CD4-positive, alpha-beta T cell treated with Interleukin-21 for 1 hour (primary cell): ENCODE data around the gene UGT1A4.

Experiments used
- DNase-seq: peaks from one replicate; pipeline ENCODE4 v3.0.0-alpha.2; 2020

Gene UGT1A4

DNA sequence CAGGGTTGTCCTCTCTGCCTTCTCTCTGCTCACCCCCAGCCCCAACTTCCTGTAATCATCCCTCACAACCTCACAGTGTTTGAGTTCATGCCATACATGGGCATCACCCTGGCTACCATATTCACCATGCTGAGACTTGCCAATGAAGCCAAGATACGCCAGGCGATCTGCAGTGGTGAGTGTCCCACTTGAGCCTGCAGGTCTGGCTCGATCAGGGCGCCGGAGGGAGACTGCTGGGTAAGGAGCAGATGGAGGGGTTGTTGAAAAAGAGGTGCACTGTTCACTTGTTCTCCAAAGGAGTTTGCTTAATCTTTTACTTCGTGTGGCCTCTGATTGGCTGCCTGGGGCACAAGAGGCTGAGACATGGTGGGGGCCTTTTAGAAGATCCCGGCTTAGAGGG is 74.2 kb downstream of the UGT1A4 start:
- DNase-seq, result no peak

DNA sequence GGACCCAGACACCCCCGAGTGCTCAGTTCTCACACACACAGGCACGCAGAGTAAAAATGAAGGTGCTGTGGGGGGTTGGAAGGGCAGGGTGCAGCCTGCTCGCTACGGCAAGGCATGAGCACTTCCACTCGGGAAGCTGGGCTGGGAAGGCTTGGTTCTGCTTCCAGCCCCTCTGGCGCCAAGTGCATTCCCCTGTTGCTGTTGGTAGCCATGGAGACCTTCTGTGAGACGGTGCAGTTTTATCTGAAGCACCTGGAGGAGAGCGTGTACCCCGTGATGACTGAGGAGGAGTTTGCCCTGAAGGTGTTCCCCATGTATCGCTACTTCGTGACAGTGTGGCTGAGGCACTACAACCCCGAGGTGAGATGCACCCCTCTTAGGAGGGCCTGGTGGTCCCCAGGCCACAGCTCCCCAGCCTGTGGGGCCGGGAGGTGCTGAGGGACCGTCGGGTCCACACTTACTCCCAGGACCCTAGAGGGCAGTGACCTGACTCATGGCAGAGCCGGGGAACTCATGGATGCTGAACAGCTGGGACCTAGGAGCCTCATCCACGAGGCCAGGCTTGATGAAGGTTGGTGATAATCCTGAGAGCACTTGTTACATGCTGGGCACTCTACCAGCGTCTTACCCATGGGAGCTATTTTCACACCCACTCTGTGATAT is 75.1 kb downstream of the UGT1A4 start:
- DNase-seq, result no peak

DNA sequence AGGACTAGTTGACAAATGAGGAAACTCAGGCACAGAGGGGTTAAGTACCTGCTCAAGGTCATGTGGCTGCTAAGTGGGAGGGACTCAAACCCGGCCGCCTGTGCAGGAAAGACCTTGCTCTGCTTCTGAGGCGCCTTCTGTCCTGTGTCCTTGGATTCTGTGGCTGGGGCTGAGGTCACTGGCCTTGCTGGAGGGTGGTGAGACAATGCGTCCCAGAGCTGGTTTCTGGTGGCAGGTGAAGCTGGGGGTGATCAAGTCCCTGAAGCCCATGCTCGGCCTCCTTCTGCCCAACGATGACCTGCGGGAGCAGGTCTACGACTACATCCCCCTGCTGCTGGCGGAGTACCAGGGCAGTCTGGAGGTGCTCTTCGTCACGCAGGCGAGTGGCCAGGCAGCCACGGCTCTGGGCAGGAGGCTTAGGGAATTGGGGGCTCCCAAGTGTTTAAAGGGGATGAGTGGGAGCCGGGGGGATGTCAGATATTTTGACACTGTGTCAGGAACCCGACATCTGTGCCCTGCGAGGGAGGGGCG is 75.7 kb downstream of the UGT1A4 start:
- DNase-seq, result no peak

DNA sequence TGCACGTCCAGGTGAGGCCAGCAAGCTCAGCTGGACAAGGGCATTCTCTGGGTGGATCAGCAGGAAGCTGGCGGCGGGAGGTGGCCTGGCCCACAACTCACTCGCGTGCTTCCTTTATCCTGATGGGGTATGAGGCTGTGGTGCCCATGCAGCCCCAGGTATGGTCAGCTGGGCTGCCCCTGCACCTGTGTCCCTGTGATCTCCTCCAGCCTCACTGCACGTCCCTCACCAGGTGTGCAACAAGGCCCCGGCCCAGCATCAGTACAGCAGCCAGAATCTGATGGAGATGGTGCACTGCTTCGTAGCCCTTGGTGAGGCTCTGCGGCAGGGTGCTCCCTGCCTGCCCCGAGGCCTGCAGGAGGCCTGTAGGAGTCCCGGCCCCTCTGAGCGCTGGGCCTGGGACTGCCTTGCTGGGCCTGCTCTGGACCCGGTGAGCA is 77.2 kb downstream of the UGT1A4 start:
- DNase-seq, result no peak

DNA sequence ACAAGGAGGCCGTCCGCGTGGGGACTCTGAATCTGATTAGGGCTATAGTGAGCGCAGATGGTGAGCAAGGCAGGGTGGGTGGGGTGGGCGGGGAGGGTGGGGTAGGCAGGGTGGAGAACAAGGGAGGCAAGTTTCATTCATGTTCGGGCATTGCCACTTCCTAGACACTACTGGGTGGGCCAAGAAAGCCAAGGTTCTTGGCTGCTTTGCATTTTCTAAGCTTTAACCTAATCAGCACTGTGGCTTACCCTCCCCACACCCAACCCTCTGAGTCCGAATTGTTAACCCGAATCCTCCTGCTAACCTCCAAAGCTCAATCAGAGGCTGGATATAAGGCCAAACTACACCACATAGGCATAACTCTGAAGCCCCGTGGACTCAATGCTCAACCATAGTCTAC is 77.7 kb downstream of the UGT1A4 start:
- no peak for DNase-seq

DNA sequence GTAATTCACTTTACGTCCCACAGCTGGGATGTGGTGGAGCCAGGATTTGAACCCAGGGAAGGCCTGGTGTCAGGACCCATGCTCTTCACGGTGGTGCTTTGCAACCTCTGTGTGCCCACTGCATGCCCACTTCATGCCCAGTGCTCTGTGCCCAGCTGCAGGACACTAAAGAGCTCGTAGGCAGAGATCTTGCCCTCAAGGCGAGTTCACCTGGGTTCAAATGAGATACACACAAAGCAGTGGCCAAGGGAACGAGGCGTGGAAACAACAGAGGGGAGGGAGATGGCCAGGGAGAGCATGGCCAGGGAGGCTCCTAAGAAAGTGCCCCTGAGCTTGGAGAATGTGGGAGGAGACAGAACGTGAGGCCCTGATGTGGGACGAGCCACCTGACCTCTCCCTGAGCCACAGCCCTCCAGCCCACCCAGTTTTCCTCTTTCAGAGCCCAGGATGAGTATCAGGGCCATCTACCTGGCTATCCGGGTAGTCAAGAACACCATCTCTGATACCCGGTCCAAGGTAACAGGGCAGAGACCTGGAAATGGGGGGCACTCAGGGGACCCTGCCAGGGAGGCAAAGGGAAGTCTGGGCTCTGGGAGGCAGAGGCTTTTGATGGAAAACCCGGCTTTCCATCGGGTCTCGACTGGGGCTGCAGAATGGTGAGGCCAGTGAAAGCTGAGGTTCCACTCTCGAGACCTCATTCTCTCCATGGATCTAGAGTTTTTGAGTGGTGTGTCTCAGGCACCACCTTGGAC is 80.0 kb downstream of the UGT1A4 start:
- DNase-seq, result no peak

DNA sequence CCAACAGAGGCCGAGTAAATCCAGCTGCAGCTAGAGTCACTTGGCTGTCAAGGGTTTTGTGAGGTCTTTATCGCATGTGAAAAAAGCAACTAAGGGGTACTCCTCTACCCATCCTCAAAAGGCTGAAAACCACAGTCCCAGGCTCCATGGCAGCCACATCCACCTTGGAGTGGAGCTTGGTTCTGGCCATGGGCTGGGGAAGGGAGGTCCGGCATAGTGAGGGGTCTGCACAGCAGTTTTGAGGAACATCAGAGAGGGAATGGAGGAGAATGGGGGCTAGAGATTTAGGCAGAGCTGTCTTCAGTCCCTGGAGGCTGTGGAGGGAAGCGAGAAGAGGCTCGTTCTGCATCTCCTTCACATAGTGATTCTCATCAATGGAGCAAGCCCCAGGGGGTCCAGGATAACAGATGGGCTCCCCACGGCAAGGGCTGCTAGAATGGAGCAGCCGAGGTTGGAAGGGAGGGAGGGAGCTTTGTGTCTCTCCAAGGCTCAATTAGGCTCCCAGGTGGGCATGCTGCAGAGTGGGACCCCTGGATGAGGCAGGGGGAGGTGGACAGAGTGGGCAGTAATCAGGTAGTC is 80.6 kb downstream of the UGT1A4 start:
- no peak for DNase-seq

DNA sequence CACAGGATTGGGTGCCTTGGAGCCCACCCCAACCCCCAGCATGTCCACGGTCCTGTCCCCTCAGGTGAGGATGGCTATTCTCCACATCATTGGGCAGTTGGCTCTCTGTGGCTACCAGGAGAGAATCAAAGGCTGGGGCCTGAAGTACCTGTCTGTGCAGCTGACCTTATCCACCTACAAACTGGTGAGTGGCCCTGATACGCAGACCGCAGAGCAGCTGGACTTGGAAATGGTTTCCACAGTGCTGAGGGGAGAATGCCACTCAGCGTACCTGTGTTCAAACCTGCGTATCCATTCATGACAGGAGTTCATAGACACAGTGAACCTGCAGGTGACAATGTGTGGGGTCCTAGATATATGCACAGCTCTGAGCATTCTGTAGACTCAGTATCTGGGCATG is 81.2 kb downstream of the UGT1A4 start:
- no peak for DNase-seq

DNA sequence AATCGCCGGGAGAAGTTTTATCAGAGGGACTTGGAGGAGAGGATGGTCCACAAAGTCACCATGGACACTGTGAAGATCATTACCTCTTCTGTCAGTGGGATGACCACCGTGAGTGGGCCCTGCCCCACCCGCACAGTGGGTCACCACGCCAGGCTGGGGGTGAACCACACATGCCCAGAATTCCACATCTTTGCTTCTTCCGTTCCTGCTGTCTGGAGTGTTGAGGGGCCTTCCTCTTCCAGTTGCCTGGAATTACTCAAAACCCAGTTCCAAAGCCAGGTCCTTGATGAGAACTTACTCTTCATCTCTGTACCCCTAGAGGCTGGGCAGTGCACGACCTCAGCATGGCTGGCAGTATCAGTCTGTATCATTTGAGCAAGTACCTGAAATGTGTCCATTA is 81.7 kb downstream of the UGT1A4 start:
- no peak for DNase-seq

DNA sequence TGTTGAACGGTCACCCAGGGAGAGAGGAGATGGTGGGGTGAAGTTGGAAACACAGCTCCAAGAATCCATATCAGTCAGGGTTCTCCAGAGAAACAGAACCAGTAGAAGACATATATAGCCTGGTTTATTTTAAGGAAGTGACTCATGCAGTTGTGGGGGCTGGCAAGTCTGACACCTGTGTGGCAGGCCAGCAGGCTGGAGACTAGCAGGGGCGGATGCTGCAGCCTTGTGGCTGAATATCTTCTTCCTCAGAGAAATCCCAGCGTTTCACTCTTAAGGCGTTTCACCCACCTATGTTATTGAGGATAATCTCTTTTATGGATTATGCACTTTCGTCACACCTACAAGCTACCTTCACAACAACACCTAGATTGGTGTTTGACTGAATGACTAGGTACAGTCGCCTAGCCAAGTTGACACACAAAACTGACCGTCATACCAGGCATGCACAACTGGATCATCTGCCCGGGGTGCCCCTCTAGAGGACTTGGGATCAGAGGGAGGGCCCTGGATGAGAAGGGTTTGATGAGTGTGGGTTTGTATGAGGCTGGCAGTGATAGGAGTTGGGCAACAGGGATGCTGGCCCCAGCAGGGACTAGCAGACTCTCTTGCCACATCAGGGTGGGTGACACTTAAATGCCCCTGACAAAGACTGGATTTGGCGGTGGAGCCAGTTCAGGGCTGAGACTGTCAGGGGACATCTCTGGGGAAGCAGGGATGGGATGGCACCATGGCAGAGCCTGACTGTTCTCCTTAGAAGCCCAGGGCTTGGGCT is 83.0 kb downstream of the UGT1A4 start:
- no peak for DNase-seq

DNA sequence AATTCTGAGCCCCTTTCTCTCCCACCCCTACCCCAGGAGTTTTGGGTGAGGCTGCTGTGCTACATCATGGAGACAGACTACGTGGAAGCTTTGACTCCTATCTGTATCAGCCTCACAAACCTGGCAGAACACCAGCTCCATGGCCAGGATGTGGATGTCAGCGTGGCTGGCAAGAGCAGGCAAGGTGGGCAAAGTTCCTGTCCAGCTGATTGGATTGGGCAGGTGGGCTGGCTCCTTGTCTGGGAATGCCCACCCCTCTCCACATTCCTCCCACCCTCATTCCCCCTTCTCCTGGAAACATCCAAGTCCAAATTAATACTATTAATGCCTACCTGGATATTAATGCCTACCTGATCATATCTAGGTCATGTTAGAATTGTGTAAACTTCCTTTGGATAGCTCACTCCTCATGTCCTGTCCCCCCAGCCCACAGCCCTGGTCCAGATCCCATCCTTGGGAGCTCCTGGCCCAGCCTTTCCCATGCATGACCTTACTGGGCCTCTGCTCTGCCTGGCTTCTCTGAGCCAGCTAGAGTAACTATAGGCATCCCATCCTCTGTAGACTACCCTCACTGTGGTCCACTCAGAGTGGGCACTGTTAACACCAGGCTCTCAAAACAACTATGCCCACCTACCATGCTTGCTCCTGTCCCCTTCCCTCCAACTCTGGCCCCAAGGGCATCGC is 83.7 kb downstream of the UGT1A4 start:
- DNase-seq, result no peak

DNA sequence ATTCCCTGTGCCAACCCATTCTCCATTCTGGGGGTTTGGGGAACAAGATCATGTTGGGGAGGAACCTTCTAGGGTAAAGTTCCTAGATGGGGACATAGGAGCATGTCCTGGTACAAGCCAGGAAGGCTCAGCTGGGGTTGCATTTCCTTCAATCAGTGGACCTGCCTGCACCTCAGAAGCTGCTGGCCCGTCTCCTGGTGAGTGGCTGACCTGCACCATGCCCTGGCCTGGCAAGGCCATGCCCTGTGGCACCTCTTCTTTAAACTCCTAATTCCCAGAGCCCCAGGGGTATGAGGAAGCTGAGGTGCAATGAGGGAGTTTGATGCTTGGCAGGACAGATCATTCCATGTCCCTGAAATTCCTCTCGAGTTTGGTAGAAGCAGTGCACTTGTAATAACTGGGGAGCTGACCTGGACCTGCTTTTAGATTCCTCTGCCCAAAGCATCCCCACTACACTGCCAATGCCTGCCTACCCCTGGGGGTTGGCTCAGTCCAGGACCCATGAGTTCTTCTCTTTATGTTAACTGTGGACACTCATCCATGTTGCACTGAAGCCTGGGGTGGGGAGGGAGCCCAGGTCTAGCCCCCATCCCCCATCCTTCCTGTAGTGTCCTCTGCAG is 84.9 kb downstream of the UGT1A4 start:
- no peak for DNase-seq

DNA sequence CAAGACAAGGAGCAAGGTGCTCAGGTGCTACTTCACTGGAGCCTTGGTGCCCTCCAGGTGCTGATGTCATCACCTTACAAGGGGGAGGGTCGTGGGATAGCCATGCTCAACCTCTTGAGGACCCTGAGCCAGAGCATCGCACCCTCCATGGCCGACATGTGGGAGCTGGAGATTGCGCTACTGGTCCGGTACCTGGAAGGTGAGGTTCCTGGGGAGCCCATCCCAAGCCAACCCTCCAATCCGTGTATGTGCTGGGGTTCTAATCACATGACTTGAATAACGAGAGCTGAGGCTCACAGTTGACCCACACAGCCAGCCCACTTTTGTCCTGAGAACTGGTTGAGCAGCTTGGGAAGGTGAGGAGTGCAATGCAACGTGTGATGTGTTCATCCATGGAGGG is 85.5 kb downstream of the UGT1A4 start:
- DNase-seq, result no peak

DNA sequence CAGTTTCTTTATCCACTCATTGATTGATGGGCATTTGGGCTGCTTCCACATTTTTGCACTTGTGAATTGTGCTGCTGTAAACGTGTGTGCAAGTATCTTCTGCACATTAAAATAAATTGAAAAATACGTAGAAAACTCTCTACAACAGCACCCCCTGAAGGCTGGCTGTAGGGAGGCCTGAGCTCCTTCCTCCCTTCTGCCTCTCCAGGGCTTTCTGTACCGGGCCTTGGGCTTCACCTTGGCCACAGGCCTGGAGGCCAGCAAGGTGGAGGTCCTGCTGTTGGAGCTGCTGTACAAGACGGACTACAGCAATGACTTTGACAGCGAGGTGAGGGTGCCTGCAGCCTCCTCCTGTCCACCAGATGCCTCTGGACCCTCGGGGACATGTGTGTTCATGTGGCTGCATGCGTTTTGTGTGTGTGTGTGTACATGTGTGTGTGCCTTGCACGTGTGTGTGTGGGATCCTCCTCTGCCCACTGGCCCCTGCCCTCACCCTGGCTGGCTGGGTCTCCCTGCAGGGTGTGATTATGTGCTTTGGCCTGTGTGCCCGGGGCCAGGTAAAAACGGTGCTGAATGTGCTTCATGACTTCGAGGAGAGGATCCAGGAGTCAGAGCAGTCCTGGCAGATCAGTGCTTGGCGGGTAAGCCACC is 88.8 kb downstream of the UGT1A4 start:
- no peak for DNase-seq

DNA sequence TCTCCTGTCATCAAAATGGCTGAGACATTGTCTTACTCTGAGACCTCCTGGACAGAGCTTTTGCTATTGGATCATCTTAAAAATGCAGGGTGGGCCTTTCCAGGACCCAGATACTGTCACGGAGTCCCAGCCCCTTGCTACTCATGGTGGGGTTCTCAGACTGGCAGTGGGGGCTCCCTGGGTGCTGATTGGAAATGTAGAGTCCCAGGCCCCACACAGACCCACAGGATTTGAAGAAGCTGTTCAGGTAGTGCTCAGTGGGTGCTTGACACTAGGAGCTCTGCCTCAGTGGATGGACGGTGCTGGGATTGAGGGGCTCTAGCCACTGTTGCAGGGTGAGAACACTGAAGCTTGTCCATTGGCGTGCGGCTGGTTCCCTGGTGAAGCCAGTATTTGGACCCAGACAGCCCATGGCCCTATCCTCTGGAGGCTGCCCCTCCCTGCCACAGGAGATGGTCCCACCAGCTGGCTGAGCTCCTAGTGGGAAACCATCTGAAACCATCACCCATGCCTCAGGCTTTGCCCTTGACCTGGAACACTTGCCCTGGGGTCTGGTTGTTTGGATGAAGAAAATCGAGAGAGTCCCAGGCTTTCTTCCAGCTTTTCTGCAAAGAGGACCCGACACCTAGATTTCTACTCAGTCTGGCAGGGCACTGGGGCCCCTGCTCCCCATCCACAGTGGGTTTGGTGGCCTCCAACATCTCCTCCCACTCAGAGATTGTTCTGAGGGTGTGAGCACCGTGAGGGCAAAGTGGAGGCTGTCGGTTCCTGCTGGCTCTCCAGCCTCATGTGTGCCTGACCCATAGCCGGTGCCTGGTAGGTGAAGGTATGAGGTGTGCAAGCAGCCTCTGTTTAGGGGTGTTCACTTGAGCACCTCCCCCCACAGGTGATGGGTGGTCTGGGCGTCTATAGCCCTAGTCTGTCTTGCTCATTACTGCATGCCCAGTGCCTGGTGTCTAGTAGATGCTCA is 89.7 kb downstream of the UGT1A4 start:
- DNase-seq, result no peak

DNA sequence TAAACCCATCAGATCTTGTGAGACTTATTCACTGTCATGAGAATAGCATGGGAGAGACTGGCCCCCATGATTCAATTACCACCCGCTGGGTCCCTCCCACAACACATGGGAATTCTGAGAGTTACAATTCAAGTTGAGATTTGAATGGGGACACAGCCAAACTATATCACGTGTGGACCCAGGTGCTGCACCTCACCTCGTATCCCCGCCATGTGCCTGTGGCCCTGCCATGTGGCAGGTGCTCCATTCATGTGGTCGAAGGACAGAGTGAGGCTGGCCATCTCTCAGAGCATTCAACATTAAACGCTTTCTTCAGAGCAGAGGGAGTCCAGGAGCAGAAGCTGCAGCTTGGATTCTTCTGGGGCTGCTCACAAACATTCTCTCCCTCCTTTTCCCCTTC is 91.8 kb downstream of the UGT1A4 start:
- DNase-seq, result no peak

DNA sequence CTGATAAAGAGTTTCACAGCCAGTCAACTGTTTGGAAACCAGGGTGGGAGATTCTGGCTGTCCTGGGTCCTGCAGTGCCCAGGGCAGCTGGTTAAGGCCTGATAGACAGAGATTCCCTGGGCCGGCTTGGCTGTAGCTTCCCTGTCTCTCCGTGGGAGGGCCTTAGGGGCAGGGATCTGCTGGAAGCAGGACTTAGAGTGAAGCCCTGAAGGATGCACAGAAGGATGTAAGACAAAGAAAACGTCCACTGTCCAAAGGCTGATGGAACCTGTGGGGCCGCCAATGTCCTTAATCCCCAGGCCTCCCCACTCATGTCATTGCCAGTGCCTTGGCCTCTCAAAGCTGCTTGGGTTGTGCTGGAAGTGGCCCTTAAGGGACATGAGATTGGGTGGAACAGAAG is 92.6 kb downstream of the UGT1A4 start:
- DNase-seq, result no peak

DNA sequence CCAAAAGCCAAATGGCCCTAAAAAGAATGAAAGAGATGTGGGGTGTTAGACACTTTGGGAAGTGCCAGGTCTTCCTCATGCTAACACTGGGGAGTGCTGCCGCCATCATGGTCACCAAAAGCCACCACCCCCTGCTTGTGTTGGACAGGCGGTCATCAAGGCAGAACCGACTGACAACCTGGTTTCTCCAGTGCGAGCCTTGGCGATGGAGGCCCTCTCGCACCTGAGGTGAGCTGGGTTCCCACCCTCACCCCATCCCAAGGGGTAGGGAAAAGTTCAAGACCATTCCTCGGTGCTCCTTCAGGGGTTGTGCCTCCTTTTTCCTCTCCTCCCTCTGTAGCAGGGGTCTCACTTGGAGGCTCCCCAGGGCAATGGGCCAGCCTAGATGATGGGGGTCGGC is 93.2 kb downstream of the UGT1A4 start:
- no peak for DNase-seq

DNA sequence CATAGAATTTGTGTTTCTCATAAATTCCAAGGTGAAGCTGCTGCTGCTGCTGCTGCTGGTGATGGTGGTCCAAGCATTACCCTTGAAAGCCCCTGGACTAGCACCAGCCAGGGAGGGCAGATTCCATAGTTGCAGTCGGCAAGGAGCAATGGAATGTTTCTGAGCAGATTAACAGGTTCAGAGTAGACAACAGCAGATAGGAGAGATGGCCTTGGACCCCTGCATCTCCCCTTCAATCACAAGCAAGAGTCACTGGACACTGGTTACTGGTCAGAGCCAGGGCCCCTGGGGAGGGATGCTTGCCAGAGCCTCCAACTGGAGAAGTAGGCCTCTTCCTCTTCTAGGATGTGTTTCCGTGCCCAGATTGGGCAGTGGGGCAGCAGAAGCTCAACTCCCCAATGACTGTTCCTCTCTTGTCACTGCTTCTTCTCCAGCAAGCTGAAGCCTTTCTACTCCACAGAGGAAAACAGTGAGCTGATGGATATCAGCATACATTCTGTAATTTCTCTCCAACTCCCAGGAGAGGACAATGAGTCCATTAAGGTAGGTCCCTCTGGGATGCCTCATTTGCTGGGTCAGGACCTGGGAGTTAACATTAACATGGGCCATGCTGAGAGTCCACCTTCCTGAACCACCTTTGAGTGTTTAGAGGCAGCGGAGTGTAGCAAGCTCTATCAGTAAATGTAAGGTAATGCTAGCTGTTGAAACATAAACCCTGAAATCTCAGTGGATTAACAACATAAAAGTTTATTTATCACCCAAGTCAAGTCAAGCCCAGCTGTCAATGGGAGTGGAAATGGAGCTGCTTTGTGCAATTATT is 94.9 kb downstream of the UGT1A4 start:
- no peak for DNase-seq
